Activated naive CD4-positive, alpha-beta T cell treated with anti-CD3 and anti-CD28 coated beads, Interleukin-2, amount 50 U/mL, for 24 hours (primary cell): Measurements from ENCODE around the gene CACNG1.
"Not testable (repeated sequence)": the region's sequence is repeated elsewhere in the genome, so short reads cannot be mapped to it uniquely, and the experiment has no call there.

ENCODE experiments used
- H3K27ac Mint-ChIP-seq: one replicate; pipeline ENCODE4 v1.8.0; 2021; ENCODE audit warnings: mild to moderate bottlenecking, mixed read lengths
- H3K27me3 Mint-ChIP-seq: one replicate; pipeline ENCODE4 v1.8.0; 2021; ENCODE audit warnings: mixed read lengths
- H3K36me3 Mint-ChIP-seq: one replicate; pipeline ENCODE4 v1.8.0; 2021; ENCODE audit warnings: mixed read lengths
- H3K4me1 Mint-ChIP-seq: one replicate; pipeline ENCODE4 v1.8.0; 2021; ENCODE audit warnings: mixed read lengths
- H3K4me3 Mint-ChIP-seq: one replicate; pipeline ENCODE4 v1.8.0; 2021; ENCODE audit warnings: mild to moderate bottlenecking, mixed read lengths
- H3K9me3 Mint-ChIP-seq: one replicate; pipeline ENCODE4 v1.8.0; 2021; ENCODE audit warnings: mixed read lengths

The CACNG1 gene

DNA sequence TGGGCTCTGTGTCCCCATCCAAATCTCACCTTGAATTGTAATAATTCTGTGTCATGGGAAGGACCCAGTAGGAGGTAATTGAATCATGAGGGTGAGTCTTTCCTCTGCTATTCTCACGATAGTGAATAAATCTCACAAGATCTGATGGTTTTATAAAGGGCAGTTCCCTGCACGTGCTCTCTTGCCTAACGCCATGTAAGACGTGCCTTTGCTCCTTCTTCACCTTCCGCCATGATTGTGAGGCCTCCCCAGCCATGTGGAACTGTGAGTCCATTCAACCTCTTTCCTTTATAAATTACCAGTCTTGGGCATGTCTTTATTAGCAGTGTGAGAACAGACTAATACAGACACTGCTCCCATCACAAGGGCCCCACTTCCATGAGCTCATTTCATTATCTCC, 3.2 kb upstream of the CACNG1 start:
- not testable (repeated sequence) for H3K36me3 Mint-ChIP-seq, H3K4me3 Mint-ChIP-seq, H3K27me3 Mint-ChIP-seq, H3K4me1 Mint-ChIP-seq, H3K27ac Mint-ChIP-seq, H3K9me3 Mint-ChIP-seq

DNA sequence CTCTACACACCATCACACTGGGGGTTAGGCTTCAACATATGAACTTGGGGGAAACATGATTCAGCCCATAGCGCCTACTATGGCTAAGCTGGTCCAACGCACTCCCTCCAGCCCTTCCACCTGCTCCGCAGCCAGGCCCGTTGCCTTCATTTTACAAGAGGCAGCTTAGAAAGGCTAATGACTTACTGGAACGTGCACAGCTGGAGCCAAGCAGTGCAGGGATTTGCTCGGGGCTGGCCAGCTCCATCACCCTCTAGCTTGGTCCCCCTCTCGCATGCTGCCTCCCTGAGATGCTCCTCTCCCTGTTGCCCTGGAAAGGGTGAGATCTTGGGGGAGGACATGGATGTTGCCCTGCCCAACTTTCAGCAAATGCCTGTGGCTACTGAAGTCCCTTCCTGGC, 2.8 kb upstream of the CACNG1 start:
- Mint-ChIP-seq H3K27me3 (no peaks in the 10 kb centered on the region), H3K9me3 (no peaks in the 10 kb centered on the region), H3K36me3 (no peaks in the 10 kb centered on the region), H3K4me1 (no peaks in the 10 kb centered on the region), H3K4me3 (no peak overlapping the region), H3K27ac (no peak overlapping the region)

DNA sequence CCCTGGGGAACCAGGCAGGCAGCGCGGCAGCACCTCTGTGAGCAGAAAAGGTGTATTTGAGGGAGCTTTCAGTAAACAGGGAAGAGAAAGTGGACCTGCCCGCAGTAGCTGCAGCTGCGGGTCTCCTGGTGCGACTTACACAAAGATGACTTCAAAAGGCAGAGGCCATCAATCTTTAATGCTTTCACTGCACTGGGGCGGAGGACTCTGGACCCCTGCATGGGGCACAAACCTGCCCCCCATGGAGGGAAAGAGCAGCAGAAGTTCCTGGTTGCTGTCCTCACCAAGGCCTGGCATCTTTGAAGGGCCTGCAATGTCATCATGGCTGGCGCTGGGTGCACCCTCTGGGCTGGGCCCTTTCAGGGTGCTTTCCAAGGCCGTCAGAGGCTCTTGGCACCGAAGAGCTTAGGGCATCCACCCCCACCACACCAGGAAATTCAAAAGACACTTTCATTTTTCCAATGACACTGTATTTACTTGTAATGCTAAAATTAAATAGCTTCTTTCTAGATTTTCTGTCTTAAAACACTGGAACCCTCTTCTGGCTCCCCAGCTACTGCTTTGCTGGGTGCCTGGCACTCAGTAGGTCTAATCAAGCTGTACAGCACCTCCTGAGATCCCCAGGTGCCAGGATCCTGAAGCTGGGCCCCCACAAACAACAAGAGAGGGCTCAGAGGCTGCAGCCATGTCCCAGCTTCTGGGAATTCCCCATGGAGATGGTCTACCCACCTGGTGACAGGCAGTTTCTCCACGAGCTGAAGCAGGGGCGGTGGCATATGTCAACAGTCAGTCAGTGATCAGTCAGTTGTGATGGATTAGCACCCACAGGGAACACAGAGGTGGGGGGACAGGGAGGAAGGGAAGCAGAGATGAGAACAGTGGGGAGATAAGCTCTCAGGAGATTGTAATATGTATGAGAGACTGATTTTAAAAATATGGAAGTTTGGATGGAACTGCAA, 2.1 kb upstream of the CACNG1 start:
- no peak overlapping the region for H3K27ac Mint-ChIP-seq
- no peak overlapping the region for H3K4me3 Mint-ChIP-seq
- H3K27me3 Mint-ChIP-seq, result peaks cover 2% of the 10 kb centered on the region
- peaks cover 6% of the 10 kb centered on the region for H3K9me3 Mint-ChIP-seq
- no peaks in the 10 kb centered on the region for H3K4me1 Mint-ChIP-seq
- H3K36me3 Mint-ChIP-seq, result peaks cover 5% of the 10 kb centered on the region

DNA sequence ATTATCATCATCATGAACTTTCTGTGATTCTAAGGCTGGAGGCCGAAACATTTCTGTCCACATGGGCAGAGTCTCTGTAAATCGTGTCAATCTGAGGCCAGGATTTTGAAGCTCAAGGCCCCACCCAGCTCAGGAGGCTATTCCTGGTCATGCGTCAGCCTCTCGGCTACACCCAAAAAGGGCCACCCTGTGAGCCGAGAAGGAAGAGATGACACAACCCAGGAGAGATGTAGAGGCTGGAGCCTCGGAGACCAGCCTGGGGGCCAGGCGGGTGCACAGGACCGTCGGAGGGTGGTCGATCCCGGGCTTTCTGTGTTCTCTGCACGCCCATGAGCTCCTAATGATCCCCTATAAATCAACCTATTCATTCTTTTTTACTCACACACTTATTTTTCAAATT, 1.1 kb upstream of the CACNG1 start:
- Mint-ChIP-seq H3K27ac (no peak overlapping the region), H3K27me3 (peaks cover 2% of the 10 kb centered on the region), H3K4me3 (no peak overlapping the region), H3K4me1 (no peaks in the 10 kb centered on the region), H3K36me3 (peaks cover 7% of the 10 kb centered on the region), H3K9me3 (peaks cover 6% of the 10 kb centered on the region)

DNA sequence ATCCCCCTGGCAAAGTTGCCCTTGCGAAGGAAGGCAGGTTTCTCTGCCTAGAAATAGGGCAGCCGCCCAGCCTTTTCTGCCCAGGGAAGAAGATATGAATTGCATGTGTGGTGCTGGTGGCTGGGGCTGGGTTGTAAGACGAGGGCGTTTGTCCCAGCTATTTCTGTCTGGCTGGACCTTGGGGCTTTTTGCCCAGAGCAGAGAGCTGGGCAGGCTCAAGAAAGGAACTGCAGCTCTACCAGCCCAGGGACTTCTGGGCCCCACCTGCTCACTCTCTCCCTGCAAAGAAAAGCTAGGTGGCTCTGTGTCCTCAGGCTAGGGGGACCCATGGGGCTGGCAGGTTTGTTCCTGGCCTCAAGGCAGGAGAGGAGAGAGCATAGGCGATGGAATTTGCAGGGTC, 586 bp downstream of the CACNG1 start:
- Mint-ChIP-seq H3K4me3 (no peak overlapping the region), H3K36me3 (peaks cover 7% of the 10 kb centered on the region), H3K4me1 (no peaks in the 10 kb centered on the region), H3K9me3 (peaks cover 10% of the 10 kb centered on the region), H3K27me3 (peaks cover 2% of the 10 kb centered on the region), H3K27ac (no peak overlapping the region)

GRCh38 chr17:67046398-67046797, 2.0 kb downstream of the CACNG1 start:
- Mint-ChIP-seq H3K27ac (no peak overlapping the region), H3K9me3 (peaks cover 10% of the 10 kb centered on the region), H3K36me3 (peaks cover 7% of the 10 kb centered on the region)

GRCh38 chr17:67047382-67047781, 3.0 kb downstream of the CACNG1 start:
- H3K27me3 Mint-ChIP-seq, result peaks cover 2% of the 10 kb centered on the region

More at GRCh38 chr17:67046398-67046797, 2.0 kb downstream of the CACNG1 start:
- H3K4me1 Mint-ChIP-seq, result no peaks in the 10 kb centered on the region
- peaks cover 2% of the 10 kb centered on the region for H3K27me3 Mint-ChIP-seq
- no peak overlapping the region for H3K4me3 Mint-ChIP-seq

DNA sequence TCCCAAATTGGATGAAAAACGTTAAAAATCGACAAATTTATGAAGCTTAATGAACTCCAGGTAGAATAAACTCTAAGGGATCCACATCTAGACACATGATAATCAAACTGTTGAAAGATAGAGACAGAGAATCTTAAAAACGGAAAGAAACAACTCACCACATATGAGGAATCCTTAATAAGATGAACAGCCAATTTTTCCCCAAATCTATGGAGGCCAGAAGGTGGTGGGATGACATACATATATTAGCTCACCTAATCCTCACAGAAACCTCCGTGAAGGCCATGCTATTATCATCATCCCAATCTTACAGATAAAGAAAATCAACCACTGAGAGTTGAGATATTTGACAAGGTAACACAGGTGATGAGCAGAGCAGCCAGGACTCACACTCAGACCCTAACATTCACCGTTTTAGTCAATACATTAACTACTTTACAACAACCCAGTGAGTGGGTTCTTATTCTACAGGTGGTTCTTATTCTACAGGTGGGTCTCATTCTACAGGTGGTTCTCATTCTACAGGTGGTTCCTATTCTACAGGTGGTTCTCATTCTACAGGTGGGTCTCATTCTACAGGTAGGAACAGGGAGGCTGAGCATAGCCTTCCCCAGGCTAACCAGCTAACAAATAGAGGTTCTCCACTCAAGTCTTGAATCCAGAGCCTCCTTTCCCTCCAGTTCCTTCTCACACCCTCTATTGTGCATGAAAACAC, 4.8 kb downstream of the CACNG1 start:
- no peak overlapping the region for H3K27ac Mint-ChIP-seq
- no peak overlapping the region for H3K4me3 Mint-ChIP-seq
- peaks cover 2% of the 10 kb centered on the region for H3K27me3 Mint-ChIP-seq
- peaks cover 7% of the 10 kb centered on the region for H3K36me3 Mint-ChIP-seq
- peaks cover 10% of the 10 kb centered on the region for H3K9me3 Mint-ChIP-seq
- no peaks in the 10 kb centered on the region for H3K4me1 Mint-ChIP-seq

More at GRCh38 chr17:67047382-67047781, 3.0 kb downstream of the CACNG1 start:
- no peak overlapping the region for H3K27ac Mint-ChIP-seq
- no peaks in the 10 kb centered on the region for H3K4me1 Mint-ChIP-seq
- peaks cover 7% of the 10 kb centered on the region for H3K36me3 Mint-ChIP-seq
- H3K9me3 Mint-ChIP-seq, result peaks cover 10% of the 10 kb centered on the region
- H3K4me3 Mint-ChIP-seq, result no peak overlapping the region

- Mint-ChIP-seq H3K4me3 (no peak overlapping the region), H3K9me3 (peaks cover 10% of the 10 kb centered on the region), H3K27ac (no peak overlapping the region), H3K27me3 (peaks cover 2% of the 10 kb centered on the region), H3K36me3 (peaks cover 7% of the 10 kb centered on the region), H3K4me1 (no peaks in the 10 kb centered on the region)
These were observed 5.7 kb downstream of the CACNG1 start for GRCh38 chr17:67050066-67050465.

DNA sequence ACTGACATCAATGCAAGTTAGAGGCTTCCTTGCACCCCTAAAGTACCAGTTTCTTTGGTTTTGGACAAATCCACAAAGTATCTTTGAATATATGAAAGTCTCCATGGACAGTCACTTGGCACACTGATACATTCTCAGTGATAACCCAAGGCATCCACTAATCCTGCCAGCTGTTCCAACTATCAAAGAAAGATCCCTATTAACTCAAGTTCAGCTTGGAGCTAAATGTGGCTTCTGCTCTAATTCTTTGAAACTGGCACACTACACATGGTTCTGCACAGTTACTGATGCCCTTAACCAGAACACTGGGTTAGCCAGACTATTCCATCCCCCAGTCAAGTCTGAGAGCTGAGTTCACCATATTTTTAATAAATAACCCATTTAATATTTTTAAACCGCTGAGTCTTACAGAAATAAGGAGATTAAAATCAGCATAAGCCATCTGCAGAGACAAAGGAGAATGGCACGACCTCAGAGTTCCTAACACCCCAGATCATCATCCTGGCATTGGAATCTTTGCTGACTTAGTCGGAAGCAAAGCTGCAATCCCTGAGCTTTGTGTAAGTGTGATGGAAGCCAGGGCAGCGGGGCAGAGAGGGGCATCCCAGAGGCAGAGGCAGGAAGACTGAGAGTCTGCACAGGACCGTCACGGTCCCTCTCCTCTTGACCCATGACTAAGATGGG, 6.3 kb downstream of the CACNG1 start:
- Mint-ChIP-seq H3K4me3 (no peak overlapping the region), H3K27me3 (peaks cover 2% of the 10 kb centered on the region), H3K36me3 (peaks cover 7% of the 10 kb centered on the region), H3K27ac (no peak overlapping the region), H3K4me1 (no peaks in the 10 kb centered on the region), H3K9me3 (peaks cover 10% of the 10 kb centered on the region)

GRCh38 chr17:67051155-67051538, 6.8 kb downstream of the CACNG1 start:
- H3K4me3 Mint-ChIP-seq, result no peak overlapping the region
- no peak overlapping the region for H3K27ac Mint-ChIP-seq
- peaks cover 10% of the 10 kb centered on the region for H3K9me3 Mint-ChIP-seq
- H3K27me3 Mint-ChIP-seq, result peaks cover 2% of the 10 kb centered on the region
- H3K36me3 Mint-ChIP-seq, result peaks cover 7% of the 10 kb centered on the region
- H3K4me1 Mint-ChIP-seq, result no peaks in the 10 kb centered on the region

DNA sequence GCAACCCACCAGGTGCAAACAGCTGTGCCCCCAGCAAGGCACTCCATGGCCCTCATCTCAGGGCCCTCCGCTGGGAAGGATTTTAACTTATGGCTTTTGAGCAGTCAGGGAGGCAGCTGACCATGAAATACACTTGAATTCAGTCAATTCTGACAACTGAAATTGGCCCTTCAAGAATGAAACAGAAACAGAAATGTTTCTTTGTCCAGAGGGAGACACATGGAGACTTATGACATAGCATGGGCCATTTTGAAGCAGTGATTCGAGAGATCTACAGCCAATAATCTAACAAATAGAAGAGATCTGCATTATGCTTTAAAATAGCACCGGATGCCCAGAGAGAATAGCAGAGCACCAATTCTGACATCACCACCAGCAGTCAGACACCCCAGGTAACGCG, 7.5 kb downstream of the CACNG1 start:
- H3K36me3 Mint-ChIP-seq, result peaks cover 6% of the 10 kb centered on the region
- H3K27me3 Mint-ChIP-seq, result peaks cover 1% of the 10 kb centered on the region
- no peaks in the 10 kb centered on the region for H3K4me1 Mint-ChIP-seq
- no peak overlapping the region for H3K4me3 Mint-ChIP-seq
- H3K27ac Mint-ChIP-seq, result no peak overlapping the region
- peaks cover 8% of the 10 kb centered on the region for H3K9me3 Mint-ChIP-seq

GRCh38 chr17:67052720-67053437, 8.5 kb downstream of the CACNG1 start:
- H3K4me3 Mint-ChIP-seq, result no peak overlapping the region
- no peaks in the 10 kb centered on the region for H3K4me1 Mint-ChIP-seq
- no peak overlapping the region for H3K27ac Mint-ChIP-seq
- H3K27me3 Mint-ChIP-seq, result no peaks in the 10 kb centered on the region
- H3K36me3 Mint-ChIP-seq, result peaks cover 2% of the 10 kb centered on the region
- peaks cover 4% of the 10 kb centered on the region for H3K9me3 Mint-ChIP-seq

- H3K4me1 Mint-ChIP-seq, result no peaks in the 10 kb centered on the region
- no peak overlapping the region for H3K27ac Mint-ChIP-seq
- H3K4me3 Mint-ChIP-seq, result no peak overlapping the region
- no peaks in the 10 kb centered on the region for H3K27me3 Mint-ChIP-seq
- H3K36me3 Mint-ChIP-seq, result no peaks in the 10 kb centered on the region
- H3K9me3 Mint-ChIP-seq, result peaks cover 3% of the 10 kb centered on the region
These were observed 9.2 kb downstream of the CACNG1 start for GRCh38 chr17:67053438-67054000.

- no peaks in the 10 kb centered on the region for H3K36me3 Mint-ChIP-seq
- H3K4me3 Mint-ChIP-seq, result no peak overlapping the region
- no peaks in the 10 kb centered on the region for H3K4me1 Mint-ChIP-seq
- no peaks in the 10 kb centered on the region for H3K27me3 Mint-ChIP-seq
- H3K27ac Mint-ChIP-seq, result no peak overlapping the region
- no peaks in the 10 kb centered on the region for H3K9me3 Mint-ChIP-seq
These were observed 9.7 kb downstream of the CACNG1 start for GRCh38 chr17:67054011-67054591.
